ENCODE data around the gene SYS1.

The SYS1 gene

GRCh38 chr20:45339799-45340198 is 23.2 kb upstream of the SYS1 start:
- H2AFZ ChIP-seq = no peak overlapping the region
- H3K36me3 ChIP-seq (ENCODE audit: control insufficient read depth, insufficient read depth, low read length) = no peaks in the 10 kb centered on the region
- no peak overlapping the region for H3K4me3 ChIP-seq (ENCODE audit: low read depth, low read length)
- H3K79me2 ChIP-seq = peaks cover 4% of the 10 kb centered on the region
- peak overlapping the region; percentile 23 for H3K4me2 ChIP-seq (ENCODE audit: low read length)
- H3K27me3 ChIP-seq (ENCODE audit: control insufficient read depth, insufficient read depth, low read length) = no peaks in the 10 kb centered on the region
- peaks cover 59% of the 10 kb centered on the region for H3K4me1 ChIP-seq
- H3K27ac ChIP-seq = peak overlapping the region; percentile 95
- no peaks in the 10 kb centered on the region for H3K9me3 ChIP-seq (ENCODE audit: control insufficient read depth, low read length)
- no peak overlapping the region for H3K9ac ChIP-seq
- TF ChIP-seq, protein P1, sequence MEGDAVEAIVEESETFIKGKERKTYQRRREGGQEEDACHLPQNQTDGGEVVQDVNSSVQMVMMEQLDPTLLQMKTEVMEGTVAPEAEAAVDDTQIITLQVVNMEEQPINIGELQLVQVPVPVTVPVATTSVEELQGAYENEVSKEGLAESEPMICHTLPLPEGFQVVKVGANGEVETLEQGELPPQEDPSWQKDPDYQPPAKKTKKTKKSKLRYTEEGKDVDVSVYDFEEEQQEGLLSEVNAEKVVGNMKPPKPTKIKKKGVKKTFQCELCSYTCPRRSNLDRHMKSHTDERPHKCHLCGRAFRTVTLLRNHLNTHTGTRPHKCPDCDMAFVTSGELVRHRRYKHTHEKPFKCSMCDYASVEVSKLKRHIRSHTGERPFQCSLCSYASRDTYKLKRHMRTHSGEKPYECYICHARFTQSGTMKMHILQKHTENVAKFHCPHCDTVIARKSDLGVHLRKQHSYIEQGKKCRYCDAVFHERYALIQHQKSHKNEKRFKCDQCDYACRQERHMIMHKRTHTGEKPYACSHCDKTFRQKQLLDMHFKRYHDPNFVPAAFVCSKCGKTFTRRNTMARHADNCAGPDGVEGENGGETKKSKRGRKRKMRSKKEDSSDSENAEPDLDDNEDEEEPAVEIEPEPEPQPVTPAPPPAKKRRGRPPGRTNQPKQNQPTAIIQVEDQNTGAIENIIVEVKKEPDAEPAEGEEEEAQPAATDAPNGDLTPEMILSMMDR (IDR thresholded peaks at IDR 0.05) = no peak

DNA sequence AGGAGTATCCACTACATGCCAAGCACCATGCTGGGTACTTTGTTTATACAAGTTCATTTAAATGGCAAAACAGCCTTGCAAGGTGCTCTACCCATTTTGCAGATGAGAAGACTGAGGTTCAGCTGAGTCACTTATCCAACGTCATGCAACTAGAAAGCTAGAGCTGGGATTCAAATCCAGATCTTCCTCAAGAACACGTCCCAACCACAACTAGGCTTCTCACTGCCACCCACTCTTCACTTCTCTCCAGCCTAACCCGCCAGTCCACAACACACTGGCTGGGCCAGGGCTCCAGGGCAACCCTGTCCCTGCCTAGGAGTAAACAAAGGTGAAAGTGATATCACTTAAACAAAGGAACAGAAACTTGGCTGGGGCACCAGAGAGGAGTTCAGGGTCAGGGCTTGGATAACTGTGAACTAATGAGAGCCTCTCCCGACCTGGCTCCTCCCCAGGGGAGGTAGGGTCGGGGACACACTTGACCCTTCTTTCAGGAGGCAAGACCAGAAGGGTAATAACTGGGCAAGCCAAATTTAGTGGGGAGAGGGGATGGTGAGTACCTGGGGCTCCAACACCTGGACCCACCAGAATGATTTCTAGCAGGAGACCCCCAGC is 22.6 kb upstream of the SYS1 start:
- TF ChIP-seq, protein P1 (IDR thresholded peaks at IDR 0.05) = no peak
- H3K27me3 ChIP-seq (ENCODE audit: control insufficient read depth, insufficient read depth, low read length) = no peaks in the 10 kb centered on the region
- no peaks in the 10 kb centered on the region for H3K36me3 ChIP-seq (ENCODE audit: control insufficient read depth, insufficient read depth, low read length)
- peaks cover 4% of the 10 kb centered on the region for H3K79me2 ChIP-seq
- H3K4me1 ChIP-seq = peaks cover 62% of the 10 kb centered on the region
- peak overlapping the region; percentile 23 for H3K4me2 ChIP-seq (ENCODE audit: low read length)
- H3K9me3 ChIP-seq (ENCODE audit: control insufficient read depth, low read length) = no peaks in the 10 kb centered on the region
- peak overlapping the region; percentile 95 for H3K27ac ChIP-seq
- H3K9ac ChIP-seq = no peak overlapping the region
- no peak overlapping the region for H3K4me3 ChIP-seq (ENCODE audit: low read depth, low read length)
- H2AFZ ChIP-seq = no peak overlapping the region

DNA sequence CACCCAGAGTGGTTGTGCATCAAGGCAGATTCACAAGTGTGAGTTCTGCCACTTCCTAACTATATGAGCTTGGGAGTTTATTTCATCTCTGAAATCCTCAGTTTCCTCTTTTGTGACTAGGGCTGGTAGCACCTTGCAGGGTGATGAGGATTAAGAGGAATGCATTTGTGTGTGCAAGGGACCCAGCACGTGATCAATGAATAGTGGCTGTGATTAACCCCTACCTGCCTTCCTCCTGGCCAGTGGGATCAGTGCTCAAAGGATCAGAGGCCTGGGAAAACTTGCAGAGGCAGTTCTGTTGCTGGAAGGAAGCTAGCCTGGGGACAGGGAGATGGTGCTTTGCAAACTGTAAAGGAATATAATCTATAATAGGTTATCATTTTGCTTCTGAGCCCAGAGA is 22.0 kb upstream of the SYS1 start:
- peaks cover 67% of the 10 kb centered on the region for H3K4me1 ChIP-seq
- peak overlapping the region; percentile 95 for H3K27ac ChIP-seq
- TF ChIP-seq, protein P1 (IDR thresholded peaks at IDR 0.05) = no peak

GRCh38 chr20:45341579-45341938 is 21.4 kb upstream of the SYS1 start:
- Histone ChIP-seq H3K4me2 (ENCODE audit: low read length) (peak overlapping the region; percentile 45), H2AFZ (peak overlapping the region; percentile 87), H3K4me3 (ENCODE audit: low read depth, low read length) (peak overlapping the region; percentile 28), H3K27me3 (ENCODE audit: control insufficient read depth, insufficient read depth, low read length) (no peaks in the 10 kb centered on the region), H3K9ac (no peak overlapping the region), H3K36me3 (ENCODE audit: control insufficient read depth, insufficient read depth, low read length) (no peaks in the 10 kb centered on the region), H3K4me1 (peaks cover 71% of the 10 kb centered on the region), H3K27ac (peak overlapping the region; percentile 95), H3K9me3 (ENCODE audit: control insufficient read depth, low read length) (no peaks in the 10 kb centered on the region), H3K79me2 (peaks cover 4% of the 10 kb centered on the region)
- TF ChIP-seq, protein P1 (IDR thresholded peaks at IDR 0.05) = no peak

More for the DNA sequence above, 22.0 kb upstream of the SYS1 start:
- Histone ChIP-seq H2AFZ (no peak overlapping the region), H3K27me3 (ENCODE audit: control insufficient read depth, insufficient read depth, low read length) (no peaks in the 10 kb centered on the region), H3K4me2 (ENCODE audit: low read length) (peak overlapping the region; percentile 33), H3K79me2 (peaks cover 4% of the 10 kb centered on the region), H3K9me3 (ENCODE audit: control insufficient read depth, low read length) (no peaks in the 10 kb centered on the region), H3K36me3 (ENCODE audit: control insufficient read depth, insufficient read depth, low read length) (no peaks in the 10 kb centered on the region), H3K4me3 (ENCODE audit: low read depth, low read length) (no peak overlapping the region), H3K9ac (no peak overlapping the region)
